ENCODE data around the gene GRIK2. TPM values are rescaled to one million over a fixed set of nuclear protein-coding genes. Genes with fewer than 3 reads are reported as not detected.

The GRIK2 gene
- total RNA-seq, 6 experiments from 2014 or later = 25.0 to 33.3 (median 28.3) TPM

DNA sequence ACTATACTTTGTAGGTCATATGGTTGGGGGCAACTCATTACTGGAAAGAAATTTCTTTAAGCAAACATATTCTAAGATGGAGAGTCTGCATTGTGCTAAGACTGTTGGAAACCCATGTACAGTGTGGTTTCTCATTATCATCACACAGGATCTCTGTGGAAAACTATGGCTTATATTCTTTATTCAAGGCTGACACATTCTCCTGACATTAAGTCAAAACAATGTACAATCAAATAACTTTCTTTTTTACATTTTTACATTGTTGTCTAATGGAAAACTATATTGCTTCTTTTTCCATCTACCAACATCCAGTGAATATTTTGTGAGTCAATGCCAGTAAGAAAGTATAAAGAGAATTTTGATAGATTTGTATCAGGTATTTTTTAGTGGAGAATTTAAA is 417.6 kb downstream of the GRIK2 start:
- H3K4me3 Mint-ChIP-seq = no peak overlapping the region
- no peaks in the 10 kb centered on the region for H3K27me3 Mint-ChIP-seq (ENCODE audit: insufficient read depth)
- no peak for TF ChIP-seq CTCF (IDR thresholded peaks at IDR 0.05)
- H3K4me1 Mint-ChIP-seq (ENCODE audit: low read depth) = peaks cover 22% of the 10 kb centered on the region
- H3K36me3 Mint-ChIP-seq (ENCODE audit: low read depth) = no peaks in the 10 kb centered on the region
- H3K27ac Mint-ChIP-seq = no peak overlapping the region
- no peaks in the 10 kb centered on the region for H3K9me3 Mint-ChIP-seq
- no peak for DNase-seq

GRCh38 chr6:101816716-101817115 is 423.2 kb downstream of the GRIK2 start:
- Mint-ChIP-seq H3K36me3 (ENCODE audit: low read depth) (peaks cover 11% of the 10 kb centered on the region; the same call in 1 of the 2 replicates), H3K4me1 (ENCODE audit: low read depth) (no peaks in the 10 kb centered on the region), H3K9me3 (no peaks in the 10 kb centered on the region), H3K4me3 (no peak overlapping the region), H3K27ac (no peak overlapping the region), H3K27me3 (ENCODE audit: insufficient read depth) (no peaks in the 10 kb centered on the region)
- TF ChIP-seq CTCF (IDR thresholded peaks at IDR 0.05) = no peak
- no peak for DNase-seq

DNA sequence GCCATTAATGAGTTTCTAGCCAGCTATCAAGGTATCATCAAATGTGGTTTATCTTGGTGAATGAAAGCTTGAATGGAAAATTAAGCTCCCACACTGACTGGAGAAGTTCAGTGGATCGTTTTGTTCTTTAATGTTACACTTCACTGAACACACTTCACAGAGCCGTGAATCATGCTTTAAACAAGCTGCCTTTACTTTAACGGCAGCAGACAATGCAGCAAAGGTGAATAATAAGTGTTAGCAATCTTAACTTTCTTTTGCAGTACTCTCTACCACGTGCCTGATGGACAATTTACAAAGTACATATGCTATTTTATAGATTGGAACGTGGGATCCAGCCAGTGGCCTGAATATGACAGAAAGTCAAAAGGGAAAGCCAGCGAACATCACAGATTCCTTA is 424.5 kb downstream of the GRIK2 start:
- Mint-ChIP-seq H3K36me3 (ENCODE audit: low read depth) (peaks cover 11% of the 10 kb centered on the region; the same call in 1 of the 2 replicates), H3K4me3 (no peak overlapping the region), H3K27ac (no peak overlapping the region), H3K4me1 (ENCODE audit: low read depth) (no peaks in the 10 kb centered on the region), H3K27me3 (ENCODE audit: insufficient read depth) (no peaks in the 10 kb centered on the region), H3K9me3 (no peaks in the 10 kb centered on the region)
- no peak for DNase-seq
- no peak for TF ChIP-seq CTCF (IDR thresholded peaks at IDR 0.05)

DNA sequence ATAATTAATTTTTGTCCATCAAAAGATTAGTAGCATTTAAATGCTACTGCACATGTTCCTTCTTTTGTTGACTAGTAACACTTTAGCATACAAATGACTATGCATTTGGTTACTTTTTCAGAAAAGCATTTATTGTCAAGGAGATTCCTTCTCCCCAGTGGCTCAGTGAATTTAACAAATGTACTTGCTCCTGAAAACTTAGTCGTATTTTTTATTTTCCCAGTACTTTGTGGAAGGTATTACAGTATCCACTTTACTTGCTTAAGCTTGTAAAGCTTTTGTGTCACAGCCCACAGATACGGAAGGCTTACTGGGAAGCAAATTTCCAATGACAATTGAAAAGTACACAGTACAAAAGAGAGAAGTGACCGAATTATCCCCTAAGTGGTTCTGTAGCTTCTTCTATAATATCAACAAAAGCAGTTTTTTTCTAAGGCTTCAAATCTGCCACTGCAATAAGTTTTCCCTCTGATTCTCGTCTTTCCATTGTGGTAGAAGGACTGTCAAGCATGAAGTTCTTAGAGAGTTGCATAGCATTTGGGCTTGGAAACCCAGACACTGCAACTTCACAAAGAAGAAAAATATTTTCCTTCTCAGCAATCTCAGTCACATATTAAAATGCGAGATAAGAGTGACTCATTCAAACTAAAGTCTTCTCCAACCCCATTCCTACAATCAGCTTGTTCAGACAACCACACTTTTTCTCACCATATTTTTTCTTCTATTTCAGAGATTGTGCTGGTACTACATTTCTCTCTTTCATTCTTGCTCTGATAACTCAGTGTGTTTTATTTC is 431.2 kb downstream of the GRIK2 start:
- Mint-ChIP-seq H3K4me3 (no peak overlapping the region), H3K36me3 (ENCODE audit: low read depth) (peaks cover 29% of the 10 kb centered on the region), H3K9me3 (peaks cover 21% of the 10 kb centered on the region), H3K27me3 (ENCODE audit: insufficient read depth) (no peaks in the 10 kb centered on the region), H3K27ac (no peak overlapping the region), H3K4me1 (ENCODE audit: low read depth) (peaks cover 19% of the 10 kb centered on the region)
- no peak for TF ChIP-seq CTCF (IDR thresholded peaks at IDR 0.05)
- DNase-seq = no peak

DNA sequence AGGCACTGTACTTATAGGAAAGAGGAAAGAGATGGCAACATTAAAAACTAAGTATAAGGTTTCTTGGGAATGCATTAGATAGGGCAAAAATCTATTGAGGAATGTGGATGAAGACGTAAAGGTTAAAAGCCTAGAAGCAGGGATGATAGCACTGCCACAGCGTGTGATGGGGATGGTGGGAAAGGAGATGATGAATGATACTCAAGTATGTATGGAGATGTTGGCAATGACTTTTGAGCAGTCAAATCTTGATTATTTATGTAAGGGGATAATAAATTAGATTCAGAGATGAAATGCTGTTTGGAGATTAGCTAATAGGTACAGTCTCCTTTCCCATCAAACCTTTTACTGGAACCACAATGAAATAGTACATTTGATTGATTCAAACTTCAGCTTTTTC is 432.8 kb downstream of the GRIK2 start:
- no peak for TF ChIP-seq CTCF (IDR thresholded peaks at IDR 0.05)
- H3K9me3 Mint-ChIP-seq = peaks cover 25% of the 10 kb centered on the region
- peaks cover 23% of the 10 kb centered on the region for H3K36me3 Mint-ChIP-seq (ENCODE audit: low read depth)
- H3K4me3 Mint-ChIP-seq = no peak overlapping the region; the same call in 1 of the 2 replicates
- H3K4me1 Mint-ChIP-seq (ENCODE audit: low read depth) = peaks cover 35% of the 10 kb centered on the region
- no peaks in the 10 kb centered on the region for H3K27me3 Mint-ChIP-seq (ENCODE audit: insufficient read depth)
- no peak overlapping the region for H3K27ac Mint-ChIP-seq
- no peak for DNase-seq
